Calu3 (cell line): Measurements from ENCODE around the gene RAB40C. TPM values are rescaled to one million over a fixed set of nuclear protein-coding genes. Genes with fewer than 3 reads are reported as not detected.
A peak's percentile ranks its signal among the peaks of the same experiment; 100 is the strongest.

Experiments used
- BruUV-seq: library from RNA; stranded (reverse); fragments of 400-500 nt; replicated peaks from 2 replicates; lab custom pipeline; 2021; lab: Mats Ljungman, UMichigan
- CTCF ChIA-PET: fragments of 300-600 bp; sonication (Branson Sonifier 250); formaldehyde crosslinking; loops from one replicate; lab custom pipeline; 2022; ENCODE audit warnings: antibody characterized with exemption; lab: Charles Lee
- DNase-seq: peaks from one replicate; pipeline ENCODE4 v3.0.0; 2022
- H3K27ac Mint-ChIP-seq: one replicate; pipeline ENCODE4 v1.8.0; 2022; ENCODE audit warnings: mixed read lengths; ENCODE audit not compliant: unreplicated experiment
- H3K27me3 Mint-ChIP-seq: one replicate; pipeline ENCODE4 v1.8.0; 2022; ENCODE audit warnings: mixed read lengths; ENCODE audit not compliant: unreplicated experiment
- H3K36me3 Mint-ChIP-seq: one replicate; pipeline ENCODE4 v1.8.0; 2022; ENCODE audit warnings: mild to moderate bottlenecking, moderate library complexity, mixed read lengths; ENCODE audit not compliant: insufficient read depth, unreplicated experiment
- H3K4me1 Mint-ChIP-seq: one replicate; pipeline ENCODE4 v1.8.0; 2022; ENCODE audit warnings: mild to moderate bottlenecking, low read depth, mixed read lengths; ENCODE audit not compliant: unreplicated experiment
- H3K4me3 Mint-ChIP-seq: one replicate; pipeline ENCODE4 v1.8.0; 2022; ENCODE audit warnings: mild to moderate bottlenecking, low read depth, moderate library complexity, mixed read lengths; ENCODE audit not compliant: unreplicated experiment
- H3K9me3 Mint-ChIP-seq: one replicate; pipeline ENCODE4 v1.8.0; 2022; ENCODE audit warnings: low read depth, mixed read lengths; ENCODE audit not compliant: unreplicated experiment
- intact Hi-C: fragments of 100-400 bp; cut with micrococcal nuclease; formaldehyde crosslinking; loops from one replicate; pipeline ENCODE4 v1.10.0; 2022; ENCODE audit not compliant: unreplicated experiment
- total RNA-seq: library from RNA; stranded (reverse); gene quantifications from 2 replicates; pipeline ENCODE4 v1.2.3, GENCODE V29; 2022
- TF ChIP-seq, protein P1 (sequence below): fragments of 200-600 bp; IDR thresholded peaks from one replicate; pipeline ENCODE4 v1.8.0; 2022; ENCODE audit warnings: antibody characterized with exemption; ENCODE audit not compliant: unreplicated experiment

The RAB40C gene
- total RNA-seq, 1 experiment from 2014 or later = 35.6 TPM

DNA sequence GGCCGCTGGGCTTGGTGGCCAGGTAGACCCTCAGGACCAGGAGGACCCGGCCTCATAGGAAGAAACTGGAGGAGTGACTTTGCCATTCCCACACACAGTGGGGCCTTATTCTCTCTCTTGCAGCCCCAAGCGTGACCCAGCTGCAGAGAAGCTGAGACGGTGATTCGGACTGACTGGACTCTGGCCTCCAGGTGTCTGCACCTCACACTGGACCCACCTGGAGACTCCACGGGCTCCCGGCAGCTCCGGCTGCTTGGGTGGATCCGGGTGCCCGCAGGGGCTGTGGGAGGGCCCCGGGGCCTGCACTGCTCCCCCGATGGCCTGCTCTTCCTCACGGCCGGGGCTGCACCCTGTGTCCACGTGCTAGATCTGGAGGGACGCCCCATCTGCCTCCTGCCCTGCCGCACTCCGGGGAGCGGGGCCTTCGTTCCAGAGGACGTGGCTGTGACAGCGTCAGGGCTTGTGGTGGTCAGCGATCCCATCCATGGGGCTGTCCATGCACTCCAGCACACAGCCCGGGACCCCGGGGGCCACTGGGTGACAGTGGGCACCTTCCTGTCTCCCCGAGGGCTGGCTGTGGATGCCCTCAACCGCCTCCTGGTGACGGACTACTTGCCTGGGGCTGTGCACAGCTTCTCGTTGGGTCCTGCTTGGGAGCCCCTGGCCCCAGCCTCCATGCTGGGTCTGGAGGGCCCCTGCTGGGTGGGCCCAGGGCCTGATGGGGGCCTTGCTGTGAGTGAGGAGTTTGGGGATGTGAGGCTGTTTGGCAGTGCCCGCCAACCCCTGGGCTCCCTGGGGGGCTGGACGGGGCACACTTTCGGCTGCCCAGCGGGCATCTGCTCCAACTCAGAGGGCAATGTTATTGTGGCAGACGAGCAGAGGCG is 22.3 kb upstream of the RAB40C start:
- CTCF ChIA-PET = no interaction called here
- Mint-ChIP-seq H3K36me3 (peaks cover 31% of the 10 kb centered on the region), H3K4me3 (no peak overlapping the region), H3K27me3 (peaks cover 38% of the 10 kb centered on the region), H3K9me3 (no peaks in the 10 kb centered on the region), H3K27ac (no peak overlapping the region), H3K4me1 (peaks cover 16% of the 10 kb centered on the region)
- TF ChIP-seq, protein P1, sequence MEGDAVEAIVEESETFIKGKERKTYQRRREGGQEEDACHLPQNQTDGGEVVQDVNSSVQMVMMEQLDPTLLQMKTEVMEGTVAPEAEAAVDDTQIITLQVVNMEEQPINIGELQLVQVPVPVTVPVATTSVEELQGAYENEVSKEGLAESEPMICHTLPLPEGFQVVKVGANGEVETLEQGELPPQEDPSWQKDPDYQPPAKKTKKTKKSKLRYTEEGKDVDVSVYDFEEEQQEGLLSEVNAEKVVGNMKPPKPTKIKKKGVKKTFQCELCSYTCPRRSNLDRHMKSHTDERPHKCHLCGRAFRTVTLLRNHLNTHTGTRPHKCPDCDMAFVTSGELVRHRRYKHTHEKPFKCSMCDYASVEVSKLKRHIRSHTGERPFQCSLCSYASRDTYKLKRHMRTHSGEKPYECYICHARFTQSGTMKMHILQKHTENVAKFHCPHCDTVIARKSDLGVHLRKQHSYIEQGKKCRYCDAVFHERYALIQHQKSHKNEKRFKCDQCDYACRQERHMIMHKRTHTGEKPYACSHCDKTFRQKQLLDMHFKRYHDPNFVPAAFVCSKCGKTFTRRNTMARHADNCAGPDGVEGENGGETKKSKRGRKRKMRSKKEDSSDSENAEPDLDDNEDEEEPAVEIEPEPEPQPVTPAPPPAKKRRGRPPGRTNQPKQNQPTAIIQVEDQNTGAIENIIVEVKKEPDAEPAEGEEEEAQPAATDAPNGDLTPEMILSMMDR = no peak
- no peak for DNase-seq
- BruUV-seq = no TSS peak
- intact Hi-C loops = no loop called here

DNA sequence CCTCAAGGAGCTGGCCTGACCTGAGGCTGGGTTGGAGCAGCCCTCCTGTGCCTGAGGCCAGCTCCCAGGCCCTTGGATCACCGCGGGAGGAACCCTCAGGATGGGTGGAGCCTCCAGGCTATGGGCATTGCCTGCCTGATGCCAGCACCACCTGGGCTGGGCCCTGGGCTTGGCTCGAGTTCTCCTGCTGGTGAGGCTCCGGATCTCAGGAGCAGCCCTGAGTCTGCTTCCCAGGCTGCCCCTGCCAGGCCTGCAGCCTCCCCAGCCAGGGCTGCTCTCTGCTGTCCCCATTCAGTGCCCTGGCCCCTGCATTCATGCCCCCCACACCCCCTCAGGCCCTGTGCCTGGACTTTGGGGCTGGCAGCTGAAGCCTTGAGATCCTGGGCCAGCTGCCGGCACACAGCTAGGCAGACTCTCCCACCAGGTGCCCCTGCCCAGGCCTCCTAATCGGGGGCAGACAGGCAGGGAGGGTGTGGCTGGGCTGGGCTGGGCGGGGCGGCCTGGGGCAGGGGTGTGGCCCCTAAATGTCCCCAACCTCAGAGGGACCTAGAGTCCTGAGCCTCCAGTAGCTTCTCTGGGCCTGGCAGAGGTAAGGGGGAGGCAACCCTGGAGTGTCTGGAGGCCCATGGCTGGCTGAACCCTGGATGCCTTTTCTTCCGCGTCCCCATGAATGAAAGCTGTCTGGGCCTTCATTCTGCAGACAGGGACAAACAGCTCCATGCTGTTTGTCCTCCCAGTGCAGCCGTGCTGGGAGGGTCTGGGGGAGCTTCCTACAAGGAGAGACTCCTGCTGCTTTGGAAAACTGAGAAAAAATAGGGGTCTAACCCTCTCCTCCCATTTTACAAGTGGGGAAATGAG is 21.2 kb upstream of the RAB40C start:
- Mint-ChIP-seq H3K4me1 (peaks cover 16% of the 10 kb centered on the region), H3K27me3 (peaks cover 27% of the 10 kb centered on the region), H3K9me3 (no peaks in the 10 kb centered on the region), H3K27ac (peak overlapping the region; percentile 72), H3K4me3 (peak overlapping the region; percentile 58), H3K36me3 (peaks cover 31% of the 10 kb centered on the region)
- BruUV-seq = no TSS peak
- DNase-seq = no peak
- TF ChIP-seq, protein P1 = no peak
- intact Hi-C loops = no loop called here
- CTCF ChIA-PET = interaction anchor here (0.6 kb wide), 2 partner anchors 219 to 346 kb away, joined by 6 to 8 read pairs; partner anchors contain the start of gene RPUSD1

DNA sequence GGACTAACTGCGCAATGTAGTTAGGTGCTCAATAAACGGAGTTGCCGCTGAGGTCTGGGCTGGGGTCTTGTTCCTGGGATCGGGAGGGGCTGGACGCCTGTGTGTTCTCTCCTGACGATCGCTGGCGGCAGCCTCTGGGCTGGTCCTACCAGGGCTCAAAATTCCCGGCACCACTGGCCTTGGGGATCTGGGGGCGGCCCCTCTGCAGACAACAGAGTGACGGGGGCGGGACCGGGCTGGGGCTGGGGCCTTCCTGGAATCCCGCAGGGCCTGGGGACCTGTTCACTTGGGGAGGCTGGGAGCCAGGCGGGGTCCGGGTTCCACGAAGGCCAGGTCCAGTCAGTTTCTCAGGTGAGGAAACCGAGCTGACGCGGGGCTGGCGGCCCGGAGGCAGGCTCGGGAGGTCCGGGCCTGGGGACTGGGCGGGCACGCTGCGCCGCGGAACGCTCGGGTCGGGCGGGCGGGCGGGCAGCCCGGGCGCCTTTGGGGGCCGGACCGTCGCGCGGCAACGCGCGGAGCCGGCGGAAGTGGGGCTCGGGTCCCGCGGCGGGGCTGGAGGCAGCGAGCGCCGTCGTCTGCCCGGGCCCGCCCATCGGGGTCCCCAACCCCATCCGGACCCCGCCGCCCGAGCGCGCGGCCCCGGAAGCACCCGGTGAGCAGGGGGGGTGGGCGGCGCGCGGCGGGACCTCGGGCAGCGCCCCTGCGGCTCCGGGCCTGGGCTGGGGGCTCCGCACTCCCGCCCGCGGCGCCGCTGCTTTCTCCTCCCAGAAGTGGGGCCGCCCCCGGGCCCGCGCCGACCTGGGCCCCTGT is 20.2 kb upstream of the RAB40C start, which contains the start of gene PIGQ:
Gene PIGQ (plus strand): TSS at position 524 of the 810 bp plus-strand sequence. CDS start 4,107 bp downstream, outside the sequence.
- CTCF ChIA-PET = interaction anchor here (0.6 kb wide), 1 partner anchor 218 kb away, joined by 8 read pairs; the partner anchor contains the start of gene RPUSD1
- Mint-ChIP-seq H3K27ac (peak within 1 kb of the TSS; percentile 72), H3K4me3 (peak within 1 kb of the TSS; percentile 58), H3K27me3 (peaks cover 20% of the 10 kb centered on the region), H3K4me1 (peaks cover 16% of the 10 kb centered on the region), H3K9me3 (no peaks in the 10 kb centered on the region), H3K36me3 (peaks cover 31% of the 10 kb centered on the region)
- BruUV-seq = no TSS peak
- TF ChIP-seq, protein P1 = no peak
- DNase-seq = peak; percentile 70
- intact Hi-C loops = no loop called here
